Measurements from ENCODE around the gene KIAA0408.
"Not testable (repeated sequence)": the region's sequence is repeated elsewhere in the genome, so short reads cannot be mapped to it uniquely, and the experiment has no call there.

Gene KIAA0408

GRCh38 chr6:127412016-127412415 lies 47.2 kb downstream of the KIAA0408 start:
- not testable (repeated sequence) for DNase-seq (ENCODE audit: low read depth, low spot score)

Data from smooth muscle cell of the brain vasculature (primary cell).